NCI-H187 (cell line): ENCODE data around the gene WDR27.
"Not testable (repeated sequence)": the region's sequence is repeated elsewhere in the genome, so short reads cannot be mapped to it uniquely, and the experiment has no call there.

Source experiments
- DNase-seq, 2 experiments: peaks; one replicate each; lab custom pipeline; 2025; lab: John Stamatoyannopoulos, UW

The WDR27 gene

GRCh38 chr6:169710009-169710408 is 8.2 kb upstream of the WDR27 start:
- DNase-seq, result no peak

- no peak for DNase-seq
Measured at GRCh38 chr6:169709293-169709692, 7.5 kb upstream of the WDR27 start.

- DNase-seq, result no peak
Measured at GRCh38 chr6:169707772-169708171, 5.9 kb upstream of the WDR27 start.

- DNase-seq, result no peak
Measured at GRCh38 chr6:169702840-169703246, 1.0 kb upstream of the WDR27 start.

- DNase-seq, result no peak
Measured at GRCh38 chr6:169701311-169701953, 397 bp downstream of the WDR27 start.

GRCh38 chr6:169700296-169700695 is 1.5 kb downstream of the WDR27 start:
- DNase-seq, result no peak

GRCh38 chr6:169697115-169697514 is 4.7 kb downstream of the WDR27 start:
- DNase-seq, result not testable (repeated sequence)

- DNase-seq, result no peak
Measured at GRCh38 chr6:169695131-169695530, 6.7 kb downstream of the WDR27 start.

GRCh38 chr6:169692516-169692915 is 9.3 kb downstream of the WDR27 start:
- DNase-seq, result no peak

GRCh38 chr6:169691260-169691659 is 10.6 kb downstream of the WDR27 start:
- no peak for DNase-seq

- no peak for DNase-seq
Measured at GRCh38 chr6:169689287-169689686, 12.5 kb downstream of the WDR27 start.

GRCh38 chr6:169685860-169686259 is 16.0 kb downstream of the WDR27 start:
- no peak for DNase-seq

GRCh38 chr6:169684056-169684455 is 17.8 kb downstream of the WDR27 start:
- no peak for DNase-seq

- DNase-seq, result no peak
Measured at GRCh38 chr6:169678342-169678741, 23.5 kb downstream of the WDR27 start.

GRCh38 chr6:169677096-169677495 is 24.7 kb downstream of the WDR27 start:
- DNase-seq, result no peak

- no peak for DNase-seq
Measured at GRCh38 chr6:169675011-169675410, 26.8 kb downstream of the WDR27 start.

- no peak for DNase-seq
Measured at GRCh38 chr6:169671563-169671962, 30.3 kb downstream of the WDR27 start.

- no peak for DNase-seq
Measured at GRCh38 chr6:169669889-169670288, 31.9 kb downstream of the WDR27 start.

- peak; percentile 47 to 85 for DNase-seq
Measured at GRCh38 chr6:169669147-169669546, 32.7 kb downstream of the WDR27 start.

GRCh38 chr6:169668203-169668847 is 33.5 kb downstream of the WDR27 start:
- no peak for DNase-seq

GRCh38 chr6:169667716-169668115 is 34.1 kb downstream of the WDR27 start:
- DNase-seq, result no peak

GRCh38 chr6:169666441-169666840 is 35.4 kb downstream of the WDR27 start:
- DNase-seq, result no peak

- peak in 1 of 2 experiments; percentile 48 for DNase-seq
Measured at GRCh38 chr6:169665289-169665688, 36.5 kb downstream of the WDR27 start.

GRCh38 chr6:169664227-169664626 is 37.6 kb downstream of the WDR27 start:
- no peak for DNase-seq
